NCI-H345 treated with DMSO at 0.1 percent for 48 hours (cell line): ENCODE results near the gene CUX1.

ENCODE experiments used
- DNase-seq: peaks from one replicate; lab custom pipeline; 2025; ENCODE audit not compliant: unreplicated experiment; lab: John Stamatoyannopoulos, UW

CUX1 gene

DNA sequence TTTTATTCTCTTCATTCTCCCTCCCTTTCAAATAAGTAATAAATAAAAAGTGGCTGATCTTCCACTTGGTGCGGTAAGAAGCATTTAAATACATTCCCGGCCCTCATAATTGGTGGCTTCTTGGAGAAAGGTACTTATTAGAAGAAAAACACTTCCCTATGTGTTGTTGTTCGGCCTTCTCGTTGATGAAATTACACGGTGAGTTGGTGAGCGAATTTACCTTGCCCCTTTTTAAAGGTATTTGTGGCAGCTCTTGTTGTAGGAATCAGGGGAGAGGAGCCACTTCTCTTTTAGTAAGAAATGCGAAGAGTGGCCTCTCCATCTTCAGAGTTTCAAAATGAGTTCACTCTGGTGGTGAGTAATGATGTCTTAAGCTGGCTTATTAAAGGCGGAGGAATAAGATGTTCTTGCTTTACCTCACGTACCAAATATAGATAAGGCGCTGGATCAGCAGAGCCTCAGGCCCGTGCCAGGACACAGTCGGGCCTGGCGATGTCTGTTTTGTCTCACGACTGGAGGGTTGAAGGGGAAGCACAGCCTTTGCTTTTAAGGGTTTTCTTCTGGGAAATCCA is 135.9 kb downstream of the CUX1 start:
- DNase-seq, result no peak

DNA sequence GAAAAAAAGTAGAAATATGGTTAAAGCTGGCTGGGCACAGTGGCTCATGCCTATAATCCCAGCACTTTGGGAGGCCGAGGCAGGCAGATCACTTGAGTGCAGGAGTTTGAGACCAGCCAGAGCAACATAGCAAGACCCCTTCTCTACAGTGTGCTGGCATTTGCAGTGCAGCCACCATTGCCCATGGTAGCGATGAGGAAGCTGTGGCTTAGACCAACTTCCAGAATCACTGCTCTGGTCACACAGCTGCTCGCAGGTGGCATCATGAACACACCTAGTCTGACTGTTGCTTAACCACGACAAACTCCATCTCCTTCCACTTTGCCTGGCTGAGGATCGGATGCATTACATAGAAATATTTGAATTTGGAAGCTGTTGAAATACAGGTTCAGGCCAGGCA is 137.1 kb downstream of the CUX1 start:
- no peak for DNase-seq

DNA sequence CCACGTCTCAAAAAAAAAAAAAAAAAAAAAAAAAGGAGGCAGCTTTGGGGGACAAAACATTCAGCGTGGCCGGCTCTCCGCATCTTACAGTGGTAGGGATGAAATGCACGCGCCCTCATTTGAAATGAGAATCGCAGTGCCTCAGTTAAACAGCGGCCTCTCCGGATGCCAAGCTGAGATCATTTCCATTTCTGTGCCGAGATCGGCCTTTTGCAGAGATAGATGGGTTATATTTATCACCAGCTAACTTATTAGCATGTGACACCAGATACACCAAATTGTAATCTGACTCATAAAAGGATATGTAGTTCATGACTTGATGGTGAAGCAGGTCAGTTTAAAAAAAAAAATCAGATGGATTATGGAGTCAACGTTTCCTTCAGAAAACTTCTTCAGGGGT is 138.7 kb downstream of the CUX1 start:
- no peak for DNase-seq

DNA sequence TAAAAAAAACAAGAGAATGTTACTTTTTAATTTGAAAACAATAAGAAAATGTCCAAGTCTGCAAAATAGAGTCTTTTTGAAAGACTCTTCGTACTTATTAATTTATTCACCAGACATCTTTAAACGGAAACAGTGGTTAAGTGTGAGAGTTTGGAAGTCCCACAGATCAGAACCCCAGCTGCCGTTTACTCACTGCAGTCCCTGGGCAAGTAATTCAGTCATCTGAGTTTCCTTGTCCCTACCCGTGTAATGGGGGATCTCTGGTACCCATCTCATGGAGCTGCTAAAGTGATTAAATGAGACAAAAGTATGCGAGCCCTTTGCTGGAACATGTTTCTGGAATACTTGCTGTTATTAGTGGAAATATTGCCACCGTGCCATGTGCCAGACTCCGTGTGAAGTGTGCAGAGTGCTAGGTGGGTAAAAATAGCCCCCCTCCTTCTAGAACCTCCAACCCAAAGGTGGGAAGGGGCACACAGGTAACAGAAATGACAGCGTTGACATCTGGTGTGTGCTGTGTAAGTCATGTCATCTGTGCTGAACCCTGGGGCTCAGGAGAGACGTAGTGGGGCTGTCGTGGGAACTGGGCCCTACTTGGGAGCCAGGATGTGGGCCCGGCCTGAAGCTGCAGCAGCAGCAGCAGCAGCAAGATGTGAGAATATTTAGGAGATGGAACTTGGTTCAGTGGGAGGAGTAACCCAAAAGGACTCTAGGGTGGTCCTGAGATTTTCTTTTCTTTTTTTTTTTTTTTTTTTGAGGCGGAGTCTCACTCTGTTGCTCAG is 140.5 kb downstream of the CUX1 start:
- no peak for DNase-seq

DNA sequence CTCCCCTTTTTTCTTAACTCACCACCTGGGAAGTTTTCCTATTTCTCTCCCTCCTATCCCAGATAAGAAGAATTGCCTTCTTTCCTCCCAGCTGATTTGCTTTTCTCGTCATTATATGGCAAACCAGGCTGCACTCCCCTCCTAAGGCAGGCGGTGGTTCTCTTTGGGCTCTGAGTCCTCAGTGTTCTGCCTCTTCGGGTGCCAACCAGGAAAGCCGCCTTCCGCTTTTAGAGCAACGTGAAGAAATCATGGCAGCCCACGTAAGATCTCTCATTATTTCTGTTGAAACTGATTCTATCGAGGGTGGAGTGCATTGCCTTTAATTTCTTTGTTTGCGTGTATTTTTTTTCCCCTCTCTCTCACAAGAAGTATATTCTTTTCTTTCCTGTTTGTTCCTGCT is 141.9 kb downstream of the CUX1 start:
- no peak for DNase-seq

DNA sequence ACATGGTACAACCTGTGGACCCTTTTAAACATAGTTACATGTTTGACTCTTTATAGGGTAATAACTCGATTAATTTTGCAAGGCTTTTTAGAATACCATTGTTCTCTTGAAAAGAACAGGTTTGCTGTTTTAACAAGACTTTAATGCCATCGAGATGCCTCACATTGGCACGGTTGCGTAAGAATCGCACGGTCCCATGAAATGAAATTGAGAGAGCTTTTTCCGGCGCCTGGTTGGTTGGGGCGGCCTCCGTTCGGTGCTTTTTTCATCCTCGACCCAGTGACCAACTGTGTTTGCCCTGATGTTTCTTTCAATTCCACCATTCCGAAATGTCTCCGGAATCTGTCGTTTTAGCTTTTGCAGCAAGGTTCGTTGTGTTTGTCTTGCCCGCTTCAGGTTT is 142.4 kb downstream of the CUX1 start:
- DNase-seq, result no peak

DNA sequence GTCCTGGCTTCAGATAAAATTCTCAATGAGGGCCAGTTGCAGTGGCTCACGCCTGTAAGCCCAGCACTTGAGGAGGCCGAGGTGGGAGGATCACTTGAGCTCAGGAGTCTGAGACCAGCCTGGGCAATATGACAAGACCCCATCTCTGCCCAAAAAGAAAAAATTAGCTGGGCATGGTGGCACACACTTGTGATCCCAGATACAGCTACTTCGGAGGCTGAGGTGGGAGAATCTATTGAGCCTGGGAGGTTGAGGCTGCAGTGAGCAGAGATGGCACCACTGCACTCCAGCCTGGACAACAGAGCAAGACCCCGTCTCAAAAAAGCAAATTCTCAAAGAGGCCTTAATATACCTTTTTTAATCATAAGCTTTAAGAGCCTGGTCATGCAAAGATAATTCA is 142.9 kb downstream of the CUX1 start:
- DNase-seq, result no peak

DNA sequence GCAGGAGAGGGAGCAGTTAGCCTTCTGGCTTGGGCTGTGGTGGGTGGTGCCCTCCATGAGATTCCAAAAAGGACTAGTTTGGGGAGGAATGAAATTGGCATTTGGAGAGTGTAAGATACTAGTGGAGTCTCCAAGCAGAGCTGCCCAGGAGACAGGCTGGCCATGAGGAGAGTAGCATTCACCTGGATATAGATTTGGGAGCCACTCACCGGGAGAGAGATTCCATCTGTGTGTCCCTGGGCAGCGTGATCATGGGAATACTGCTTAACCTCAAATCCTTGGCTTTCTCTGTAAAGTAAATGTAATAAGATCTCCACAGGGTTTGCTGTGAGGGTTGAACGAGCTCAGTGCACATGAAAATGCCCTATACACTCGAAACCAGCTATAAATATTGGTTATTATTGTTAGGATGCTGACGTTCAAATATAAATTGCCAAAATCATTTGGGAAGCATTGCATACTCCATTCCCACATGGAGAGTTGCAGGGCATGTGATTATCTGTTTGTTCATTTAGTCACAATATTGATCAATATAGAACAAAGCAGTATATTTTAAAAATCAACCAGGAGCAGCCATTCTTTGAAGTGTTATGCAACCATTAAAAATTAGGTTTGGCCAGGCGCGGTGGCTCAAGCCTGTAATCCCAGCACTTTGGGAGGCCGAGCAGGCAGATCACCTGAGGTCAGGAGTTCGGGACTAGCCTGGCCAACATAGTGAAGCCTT is 143.7 kb downstream of the CUX1 start:
- DNase-seq, result no peak

DNA sequence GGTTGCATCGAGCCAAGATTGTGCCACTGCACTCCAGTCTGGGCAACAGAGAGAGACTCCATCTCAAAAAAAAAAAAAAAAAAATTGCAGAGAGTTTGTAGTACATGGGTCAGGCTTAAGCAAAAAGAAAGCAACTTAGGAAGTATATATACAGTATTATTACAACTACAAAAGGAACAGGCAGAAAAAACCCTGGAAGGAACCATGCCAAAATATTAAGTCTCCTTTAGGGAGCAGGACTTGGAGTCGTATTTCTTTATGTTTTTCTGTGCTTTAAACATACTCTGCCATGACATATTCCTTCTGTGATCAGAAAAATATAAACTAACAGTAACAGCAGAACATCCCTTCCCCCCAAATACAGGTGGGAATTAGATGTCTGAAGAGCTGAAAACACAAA is 144.4 kb downstream of the CUX1 start:
- no peak for DNase-seq

DNA sequence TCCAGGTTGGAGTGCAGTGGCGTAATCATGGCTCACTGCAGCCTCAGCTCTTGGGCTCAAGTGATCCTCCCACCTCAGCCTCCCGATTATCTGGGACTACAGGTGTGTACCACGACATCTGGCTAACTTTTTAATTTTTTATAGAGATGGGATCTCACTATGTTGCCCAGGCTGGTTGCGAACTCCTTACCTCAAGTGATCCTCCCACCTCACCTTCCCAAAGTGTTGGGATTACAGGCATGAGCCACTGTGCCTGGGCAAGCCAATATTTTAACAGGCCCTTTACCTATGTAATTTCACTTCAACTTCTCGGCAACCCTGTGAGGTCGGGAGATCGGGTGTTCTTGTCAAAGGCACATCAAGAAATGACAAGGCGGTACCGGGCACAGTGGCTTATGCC is 146.3 kb downstream of the CUX1 start:
- DNase-seq, result no peak

DNA sequence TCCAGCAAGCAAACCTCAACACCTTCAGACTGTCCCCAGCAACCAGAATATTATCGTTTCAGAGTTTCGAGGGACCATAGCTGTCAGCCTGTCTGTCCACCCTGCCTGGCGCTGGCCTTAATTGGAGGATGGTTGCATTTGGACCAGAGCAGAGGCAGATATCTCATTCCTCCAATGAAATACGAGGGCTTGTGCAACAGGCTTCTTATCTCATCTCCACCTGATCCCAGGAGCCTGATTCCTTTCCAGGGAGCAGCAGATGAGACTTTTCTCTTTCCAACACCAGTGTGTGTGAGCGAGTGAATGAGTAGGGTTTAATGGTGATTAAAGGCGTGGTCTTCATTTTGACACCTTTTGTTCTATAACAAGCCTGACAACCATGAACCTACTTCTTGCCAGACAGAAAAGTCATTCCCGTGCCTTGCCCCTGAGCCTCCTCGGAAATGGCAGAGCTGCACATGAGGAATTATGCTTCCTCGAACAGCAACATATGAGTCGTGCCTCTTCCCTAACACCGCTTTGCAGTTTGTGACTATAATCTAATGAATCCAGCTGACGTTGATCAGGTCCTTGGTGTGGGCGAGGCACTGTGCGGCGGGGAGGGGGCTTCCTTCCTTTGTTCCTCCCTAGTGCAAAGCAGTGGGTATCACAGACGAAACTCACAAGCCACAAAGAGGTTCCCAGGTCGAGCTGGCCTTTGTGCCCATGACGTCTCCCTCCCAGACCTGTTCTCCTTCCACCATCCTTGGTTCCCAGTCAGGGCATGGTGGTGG is 147.4 kb downstream of the CUX1 start:
- DNase-seq, result no peak

DNA sequence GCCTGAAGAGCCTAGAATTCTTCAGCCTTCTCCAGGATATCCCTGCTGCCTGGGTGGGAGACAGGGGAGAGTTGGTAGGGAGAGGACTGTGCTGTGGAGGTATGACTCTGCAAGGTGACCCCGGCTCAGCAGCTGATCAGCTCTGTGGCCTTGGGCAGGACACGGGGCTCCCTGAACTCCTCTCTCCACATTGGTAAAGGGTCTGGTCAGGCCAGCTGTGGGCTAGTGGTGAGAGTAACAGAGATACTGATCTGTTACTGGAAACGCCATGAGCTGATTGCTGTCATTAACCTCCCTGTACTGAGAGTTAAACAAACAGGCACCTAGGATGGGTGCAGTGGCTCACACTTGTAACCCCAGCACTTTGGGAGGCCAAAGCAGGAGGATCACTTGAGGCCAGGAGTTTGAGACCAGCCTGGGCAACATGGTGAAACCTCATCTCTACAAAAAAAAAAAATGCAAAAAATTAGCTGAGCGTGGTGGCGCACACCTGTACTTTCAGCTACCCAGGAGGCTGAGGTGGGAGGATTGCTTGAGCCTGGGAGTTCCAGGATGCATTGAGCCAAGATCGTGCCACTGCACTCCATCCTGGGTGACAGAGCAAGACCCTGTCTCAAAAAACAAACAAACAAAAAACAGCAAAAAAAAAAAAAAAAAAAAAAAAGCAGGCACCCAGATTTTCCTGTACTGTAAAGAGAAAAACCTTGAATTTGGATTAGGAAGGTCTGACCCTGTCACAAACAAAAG is 151.5 kb downstream of the CUX1 start:
- DNase-seq, result no peak

DNA sequence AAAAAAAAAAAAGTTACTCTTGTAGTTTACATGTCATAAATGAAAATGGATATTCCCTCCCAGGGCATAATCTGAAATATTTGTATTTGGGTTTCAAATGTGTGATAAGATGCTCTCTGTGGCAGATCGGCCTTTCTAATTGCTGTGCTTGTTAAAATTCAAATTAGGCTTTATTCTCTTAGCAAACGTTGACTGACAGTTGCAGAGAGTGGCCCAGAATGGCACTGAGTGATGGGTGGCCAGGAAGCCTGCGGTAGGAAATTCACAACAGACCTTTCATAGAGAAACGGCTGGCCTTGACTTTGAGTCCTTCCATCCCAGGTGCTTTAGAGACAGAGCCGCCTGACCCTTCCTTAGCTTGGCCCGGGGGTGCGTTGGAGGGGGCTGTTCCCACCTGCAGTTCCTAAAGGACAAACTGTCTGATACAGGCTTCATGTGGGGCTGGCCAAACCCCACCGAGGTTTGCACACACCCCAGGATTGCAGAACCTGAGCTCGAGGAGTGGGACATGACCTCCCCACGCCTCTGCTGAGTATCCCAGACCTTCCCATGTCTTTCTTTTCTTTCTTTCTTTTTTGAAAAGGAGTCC is 152.7 kb downstream of the CUX1 start:
- no peak for DNase-seq

DNA sequence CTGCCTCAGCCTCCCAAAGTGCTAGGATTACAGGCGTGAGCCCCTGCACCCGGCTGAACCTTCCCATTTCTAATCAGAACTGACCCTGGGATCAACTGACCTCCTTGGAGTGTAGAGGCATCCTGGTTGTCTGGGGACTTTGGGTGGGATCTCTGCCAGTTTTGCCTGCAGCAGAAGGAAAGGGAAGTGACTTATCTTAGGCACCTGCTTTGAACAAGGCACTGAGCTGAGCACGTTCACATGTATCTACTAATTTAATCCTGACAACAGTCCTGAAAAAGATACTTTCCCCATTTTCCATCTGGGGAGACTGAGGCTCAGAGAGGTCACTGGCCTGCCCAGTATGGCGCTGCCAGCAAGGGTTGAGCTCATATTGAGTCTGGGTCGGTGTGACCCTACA is 153.4 kb downstream of the CUX1 start:
- DNase-seq, result no peak

DNA sequence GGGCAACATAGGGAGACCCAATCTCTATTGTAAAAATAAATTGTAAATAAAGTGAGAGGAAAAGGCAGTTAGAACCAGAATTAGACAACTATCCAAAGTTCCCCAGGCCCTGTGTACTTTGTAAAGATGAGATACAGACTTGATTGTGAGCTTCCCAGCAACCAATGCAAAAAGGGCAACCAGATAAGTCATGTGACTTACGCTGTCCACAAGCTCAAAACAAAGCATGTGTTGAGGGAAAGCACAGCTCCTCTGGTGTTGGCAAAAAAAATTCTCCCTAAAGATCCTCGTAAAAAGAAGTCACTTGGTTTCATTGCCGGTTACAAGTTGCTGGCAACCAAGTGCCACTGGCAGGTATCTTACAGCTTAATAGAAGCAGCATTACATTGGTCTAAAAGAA is 154.0 kb downstream of the CUX1 start:
- DNase-seq, result no peak

DNA sequence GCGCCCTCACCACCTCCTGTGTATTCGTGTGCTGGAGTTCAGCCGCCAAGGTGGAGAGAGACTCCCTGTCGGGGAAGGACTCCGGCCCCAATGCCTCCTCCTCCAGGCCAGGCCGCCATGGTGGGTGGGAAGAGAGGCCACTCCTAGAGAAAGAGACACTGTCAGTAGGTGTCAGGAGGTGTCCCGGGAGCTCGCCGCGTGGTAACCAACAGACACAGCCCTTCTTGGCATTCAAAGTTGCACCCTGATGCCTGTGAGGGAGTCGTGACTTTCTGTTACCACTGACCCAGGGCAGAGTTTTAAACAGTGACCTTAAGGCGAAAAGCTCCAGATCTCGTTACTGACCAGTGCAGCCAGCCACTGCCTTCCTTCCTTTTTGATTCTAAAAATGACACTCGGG is 155.2 kb downstream of the CUX1 start:
- DNase-seq, result no peak

DNA sequence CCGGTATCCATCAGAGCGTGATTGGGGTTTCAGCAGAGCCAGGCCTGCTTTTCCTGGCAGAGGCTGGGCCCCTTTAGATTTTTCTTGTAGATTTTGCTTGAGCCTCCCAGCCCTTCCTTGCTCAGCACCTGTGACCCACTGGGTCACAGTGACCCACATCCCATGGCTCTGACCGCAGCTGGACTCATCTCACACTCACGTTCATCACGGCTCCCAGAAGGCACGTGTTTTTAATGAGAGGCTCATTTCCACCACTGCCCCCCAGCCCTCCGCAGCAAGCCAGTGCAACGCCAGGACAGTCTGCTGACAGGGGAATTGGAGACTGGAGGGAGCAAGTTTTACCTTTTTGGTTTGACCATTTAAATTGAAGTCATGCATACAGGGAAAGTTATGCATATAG is 155.7 kb downstream of the CUX1 start:
- DNase-seq, result no peak

DNA sequence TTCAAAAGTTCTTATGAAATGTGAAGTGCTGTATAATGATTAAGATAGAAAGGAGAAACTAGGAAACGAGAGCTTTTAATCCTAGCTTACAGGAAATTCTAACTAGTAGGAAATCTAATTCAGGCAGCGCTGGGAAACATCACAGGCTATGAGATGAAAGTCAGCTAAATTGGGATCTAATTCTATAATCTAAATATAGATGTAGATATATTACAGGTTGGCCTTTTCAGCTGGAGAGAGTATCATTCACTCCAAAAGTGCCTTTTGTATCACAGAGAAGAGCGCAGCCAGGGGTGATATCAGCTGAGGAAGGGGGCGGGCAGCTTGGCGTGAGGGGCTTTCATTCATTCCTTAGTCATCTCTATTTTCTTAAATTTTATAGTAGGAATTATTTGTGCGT is 157.0 kb downstream of the CUX1 start:
- DNase-seq, result no peak

DNA sequence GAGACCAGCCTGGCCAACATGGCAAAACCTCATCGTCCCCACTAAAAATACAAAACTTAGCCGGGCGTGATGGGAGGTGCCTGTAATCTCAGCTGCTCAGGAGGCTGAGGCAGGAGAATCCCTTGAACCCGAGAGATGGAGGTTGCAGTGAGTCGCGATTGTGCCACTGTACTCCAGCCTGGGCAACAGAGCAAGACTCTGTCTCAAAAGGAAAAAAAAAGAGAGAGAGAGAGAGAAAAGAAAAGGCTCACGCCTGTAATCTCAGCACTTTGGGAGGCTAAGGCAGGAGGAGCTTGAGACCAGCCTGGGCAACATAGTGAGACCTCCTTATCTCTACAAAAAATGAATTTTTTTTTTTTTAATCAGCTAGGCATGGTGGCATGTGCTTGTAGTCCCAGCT is 157.6 kb downstream of the CUX1 start:
- DNase-seq, result no peak

DNA sequence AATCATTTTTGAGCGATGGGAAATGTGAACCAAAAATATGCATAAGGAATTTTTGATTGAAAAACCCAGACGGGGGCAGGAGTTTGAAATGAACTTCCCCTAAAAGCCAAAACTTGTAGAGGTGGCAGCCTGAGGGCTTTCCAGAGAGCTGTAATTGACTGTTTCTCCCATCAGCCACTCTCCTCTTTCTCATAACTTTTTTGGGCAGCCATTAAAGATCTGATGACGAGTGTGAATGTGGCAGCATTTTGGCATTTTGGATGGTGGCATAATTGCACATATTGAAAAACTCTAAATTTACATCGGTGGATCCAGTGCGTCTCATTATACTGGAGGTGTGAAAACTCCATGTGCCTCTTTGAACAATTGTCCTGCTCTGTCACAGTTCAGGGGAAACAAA is 159.0 kb downstream of the CUX1 start:
- no peak for DNase-seq

DNA sequence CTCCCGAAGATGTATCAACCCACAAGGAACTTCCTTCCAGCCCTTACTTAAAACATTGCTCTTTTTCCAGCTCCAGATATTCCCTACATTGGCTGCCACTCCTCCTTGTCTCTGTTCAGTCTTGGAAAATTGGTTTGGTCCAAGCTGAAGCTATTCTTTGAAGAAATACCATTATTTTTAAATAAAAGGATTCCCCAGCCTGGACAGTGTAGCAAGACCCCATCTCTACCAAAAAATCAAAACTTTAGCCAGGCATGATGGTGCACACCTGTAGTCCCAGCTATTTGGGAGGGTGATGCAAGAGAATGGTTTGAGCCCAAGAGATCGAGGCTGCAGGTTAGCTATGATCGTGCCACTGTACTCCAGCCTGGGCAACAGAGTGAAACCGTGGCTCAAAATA is 159.8 kb downstream of the CUX1 start:
- no peak for DNase-seq
